ENCODE results near the gene ACO2. TPM values are rescaled to one million over a fixed set of nuclear protein-coding genes. Genes with fewer than 3 reads are reported as not detected.

Gene ACO2
- total RNA-seq, 2 experiments from 2014 or later: 69.5 to 71.9 TPM

DNA sequence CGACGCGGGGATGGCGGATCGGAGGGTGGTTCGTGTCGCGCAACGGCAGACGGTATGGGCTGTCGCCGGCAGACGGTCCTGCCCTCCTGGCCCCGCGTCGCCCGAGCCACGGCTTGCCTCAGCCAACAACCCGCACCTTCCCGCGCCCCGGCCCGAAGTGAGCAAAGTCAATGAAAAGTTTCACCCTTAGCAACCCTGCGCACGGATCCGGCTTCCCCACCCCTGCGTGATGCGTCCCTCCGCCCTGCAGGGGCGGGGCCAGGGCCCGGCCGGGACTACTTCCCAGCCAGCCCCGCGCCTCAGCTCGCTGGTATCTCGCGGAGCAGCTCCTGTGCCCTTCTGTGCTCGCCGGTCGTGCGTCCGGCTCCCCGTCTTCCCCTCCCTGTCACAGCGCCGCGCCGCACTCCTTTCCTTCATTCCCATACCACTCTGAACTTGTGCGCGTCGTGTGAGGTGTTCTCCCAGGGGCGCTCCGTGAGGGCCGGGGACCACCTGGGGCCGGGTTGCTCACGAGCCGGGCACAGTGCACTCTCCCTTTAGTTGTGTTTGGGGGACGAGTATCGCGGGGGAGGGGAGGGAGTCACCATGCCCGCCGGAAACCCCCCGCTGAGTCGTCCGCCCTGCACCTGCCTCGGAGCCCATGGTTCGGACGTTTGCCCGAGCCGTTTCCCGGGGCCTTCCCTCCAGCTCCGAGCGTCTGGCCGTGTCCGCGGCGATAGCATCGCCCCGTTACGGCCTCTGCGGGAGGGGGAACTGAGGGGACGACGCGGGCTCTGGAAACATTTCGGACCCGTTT, 22.1 kb upstream of the ACO2 start, which contains the start of gene TOB2:
Gene TOB2, minus strand, starts transcription at position 163 of the 796 bp plus-strand sequence. CDS start 9,456 bp downstream, outside the sequence.
- Mint-ChIP-seq H3K4me3 (peak within 1 kb of the TSS; percentile 90), H3K27me3 (no peaks in the 10 kb centered on the region), H3K27ac (peak within 1 kb of the TSS; percentile 95), H3K36me3 (ENCODE audit: low read depth) (peaks cover 41% of the 10 kb centered on the region), H3K9me3 (no peaks in the 10 kb centered on the region), H3K4me1 (ENCODE audit: low read depth) (peaks cover 42% of the 10 kb centered on the region)
- peak within 1 kb of the TSS; percentile 97 to 98 for H3K27ac ChIP-seq (ENCODE audit: low read depth in 1 of 2, low read length in 2 of 2)
- peaks cover 7% of the 10 kb centered on the region for H3K36me3 ChIP-seq (ENCODE audit: insufficient read depth, low read length)
- TF ChIP-seq, protein P1, sequence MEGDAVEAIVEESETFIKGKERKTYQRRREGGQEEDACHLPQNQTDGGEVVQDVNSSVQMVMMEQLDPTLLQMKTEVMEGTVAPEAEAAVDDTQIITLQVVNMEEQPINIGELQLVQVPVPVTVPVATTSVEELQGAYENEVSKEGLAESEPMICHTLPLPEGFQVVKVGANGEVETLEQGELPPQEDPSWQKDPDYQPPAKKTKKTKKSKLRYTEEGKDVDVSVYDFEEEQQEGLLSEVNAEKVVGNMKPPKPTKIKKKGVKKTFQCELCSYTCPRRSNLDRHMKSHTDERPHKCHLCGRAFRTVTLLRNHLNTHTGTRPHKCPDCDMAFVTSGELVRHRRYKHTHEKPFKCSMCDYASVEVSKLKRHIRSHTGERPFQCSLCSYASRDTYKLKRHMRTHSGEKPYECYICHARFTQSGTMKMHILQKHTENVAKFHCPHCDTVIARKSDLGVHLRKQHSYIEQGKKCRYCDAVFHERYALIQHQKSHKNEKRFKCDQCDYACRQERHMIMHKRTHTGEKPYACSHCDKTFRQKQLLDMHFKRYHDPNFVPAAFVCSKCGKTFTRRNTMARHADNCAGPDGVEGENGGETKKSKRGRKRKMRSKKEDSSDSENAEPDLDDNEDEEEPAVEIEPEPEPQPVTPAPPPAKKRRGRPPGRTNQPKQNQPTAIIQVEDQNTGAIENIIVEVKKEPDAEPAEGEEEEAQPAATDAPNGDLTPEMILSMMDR (IDR thresholded peaks at IDR 0.05): no peak
- intact Hi-C loops (cut with DNase I, micrococcal nuclease): loop anchor here (1.0 to 10.0 kb wide), 6 partner anchors 22 to 175 kb away; partner anchors contain the start of genes RANGAP1 (in 2 of the 2), TEF (in 2 of the 2), ACO2 (in 1 of the 2) and DESI1 (in 1 of the 2)
- CTCF ChIA-PET: interaction anchor here (1.4 to 1.9 kb wide), 3 partner anchors 22 to 80 kb away, joined by 5 to 7 read pairs (median 5); partner anchors contain the start of genes ACO2 and PHF5A
- peaks cover 50% of the 10 kb centered on the region for H3K4me1 ChIP-seq (ENCODE audit: insufficient read depth, low read length)
- peak within 1 kb of the TSS; percentile 98 for H3K4me3 ChIP-seq (ENCODE audit: low read length)
- DNase-seq: peak; percentile 90 to 97 (median 94)
- POLR2A ChIA-PET: interaction anchor here (0.6 to 10.6 kb wide), 21 partner anchors 10 to 983 kb away, joined by 3 to 234 read pairs (median 6); partner anchors contain the start of genes ACO2, DESI1, PHF5A and PMM1
- peak; percentile 56 for ATAC-seq (ENCODE audit: poor library complexity)
- no peaks in the 10 kb centered on the region for H3K9me3 ChIP-seq (ENCODE audit: control insufficient read depth in 1 of 2, insufficient read depth in 1 of 2, low read length in 2 of 2)
- no peaks in the 10 kb centered on the region for H3K27me3 ChIP-seq (ENCODE audit: control insufficient read depth in 1 of 2, insufficient read depth in 2 of 2, low read length in 2 of 2)

DNA sequence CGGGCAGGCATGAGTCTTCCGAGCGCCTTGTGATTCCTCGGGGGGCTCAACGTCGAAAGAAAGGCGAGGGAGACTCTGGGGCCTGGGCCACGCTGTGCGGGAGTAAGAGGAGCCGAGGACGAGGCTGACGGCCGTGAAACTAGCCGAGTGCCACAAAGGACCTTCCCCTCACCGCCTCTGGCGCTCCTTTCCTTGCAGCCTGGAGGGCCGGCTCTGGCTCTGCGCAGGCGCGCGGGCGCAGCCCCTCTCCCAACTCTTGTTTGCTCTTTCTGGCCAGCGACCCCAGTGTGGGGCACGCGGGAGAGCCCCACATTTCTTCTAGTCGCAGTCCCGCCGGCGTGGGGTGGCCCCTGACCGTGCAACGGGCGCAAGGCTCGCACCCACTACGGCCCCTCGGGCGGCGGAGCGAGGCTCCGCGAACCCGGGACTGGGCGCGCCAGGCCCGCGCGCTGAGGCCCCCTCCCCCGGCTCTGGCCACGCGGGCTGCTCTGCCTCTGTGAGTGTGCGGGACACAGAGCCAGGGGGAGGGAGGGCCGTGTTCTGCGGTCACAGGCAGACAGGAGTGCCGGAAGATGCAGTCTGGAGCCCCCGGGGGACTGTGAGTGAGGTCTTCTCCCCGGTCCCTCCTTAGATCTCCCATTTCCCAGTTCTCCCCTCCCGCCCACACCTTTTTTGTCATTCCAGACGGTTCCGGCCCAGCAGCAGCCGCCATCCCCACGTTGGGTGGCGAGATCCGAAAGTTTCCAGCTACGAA, 21.3 kb upstream of the ACO2 start:
- peaks cover 45% of the 10 kb centered on the region for H3K4me1 ChIP-seq (ENCODE audit: insufficient read depth, low read length)
- DNase-seq (peak in 13 of 14 experiments; percentile 28 to 77 (median 51)), ATAC-seq (ENCODE audit: poor library complexity) (peak; percentile 9)
- H3K4me3 ChIP-seq (ENCODE audit: low read length): peak overlapping the region; percentile 98
- CTCF ChIA-PET: interaction anchor here (1.2 to 1.9 kb wide), 5 partner anchors 21 to 79 kb away, joined by 3 to 10 read pairs (median 6); partner anchors contain the start of genes ACO2 and PHF5A
- H3K9me3 ChIP-seq (ENCODE audit: control insufficient read depth in 1 of 2, insufficient read depth in 1 of 2, low read length in 2 of 2): no peaks in the 10 kb centered on the region
- H3K27me3 Mint-ChIP-seq: no peaks in the 10 kb centered on the region
- H3K36me3 Mint-ChIP-seq (ENCODE audit: low read depth): peaks cover 41% of the 10 kb centered on the region
- peak overlapping the region; percentile 94 for H3K4me3 Mint-ChIP-seq
- H3K9me3 Mint-ChIP-seq: no peaks in the 10 kb centered on the region
- intact Hi-C loops (cut with DNase I, micrococcal nuclease): loop anchor here (1.0 to 10.0 kb wide), 6 partner anchors 21 to 175 kb away; partner anchors contain the start of genes RANGAP1 (in 2 of the 2), TEF (in 2 of the 2), DESI1 (in 1 of the 2) and PHF5A (in 1 of the 2)
- H3K27ac ChIP-seq (ENCODE audit: low read depth in 1 of 2, low read length in 2 of 2): peak overlapping the region; percentile 97 to 98
- POLR2A ChIA-PET: interaction anchor here (0.6 to 10.6 kb wide), 28 partner anchors 9 to 496 kb away, joined by 3 to 234 read pairs (median 6); partner anchors contain the start of genes ACO2, DESI1, PHF5A and PMM1
- no peaks in the 10 kb centered on the region for H3K27me3 ChIP-seq (ENCODE audit: control insufficient read depth in 1 of 2, insufficient read depth in 2 of 2, low read length in 2 of 2)
- TF ChIP-seq, protein P1 (IDR thresholded peaks at IDR 0.05): no peak
- H3K27ac Mint-ChIP-seq: peak overlapping the region; percentile 95
- H3K4me1 Mint-ChIP-seq (ENCODE audit: low read depth): peaks cover 35% of the 10 kb centered on the region
- peaks cover 7% of the 10 kb centered on the region for H3K36me3 ChIP-seq (ENCODE audit: insufficient read depth, low read length)

Measured in CD4-positive, alpha-beta T cell (primary cell).